Kasumi-1 (cell line): ENCODE measurements around the gene GPN3.
A peak's percentile ranks its signal among the peaks of the same experiment; 100 is the strongest.
"Not testable (repeated sequence)": the region's sequence is repeated elsewhere in the genome, so short reads cannot be mapped to it uniquely, and the experiment has no call there.

Experiments
- DNase-seq, 2 experiments: peaks; one replicate each; lab custom pipeline; 2025; lab: John Stamatoyannopoulos, UW

Gene GPN3

DNA sequence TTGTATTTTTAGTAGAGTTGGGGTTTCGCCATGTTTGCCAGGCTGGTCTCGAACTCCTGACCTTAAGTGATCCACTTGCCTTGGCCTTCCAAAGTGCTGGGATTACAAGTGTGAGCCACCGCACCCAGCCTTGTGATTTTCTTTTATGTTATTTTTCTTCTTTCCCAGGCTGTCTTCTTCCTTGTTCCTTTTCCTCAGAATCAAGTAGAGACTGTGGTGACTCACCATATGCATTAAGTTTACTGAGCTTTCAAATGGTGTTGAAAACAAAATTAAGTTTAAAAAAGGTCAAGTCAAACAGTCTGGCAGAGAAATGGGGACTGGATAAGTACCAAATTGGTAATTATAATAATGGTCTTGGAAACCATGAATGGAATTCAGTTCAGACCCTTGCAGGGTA is 23.6 kb downstream of the GPN3 start:
- DNase-seq = no peak

DNA sequence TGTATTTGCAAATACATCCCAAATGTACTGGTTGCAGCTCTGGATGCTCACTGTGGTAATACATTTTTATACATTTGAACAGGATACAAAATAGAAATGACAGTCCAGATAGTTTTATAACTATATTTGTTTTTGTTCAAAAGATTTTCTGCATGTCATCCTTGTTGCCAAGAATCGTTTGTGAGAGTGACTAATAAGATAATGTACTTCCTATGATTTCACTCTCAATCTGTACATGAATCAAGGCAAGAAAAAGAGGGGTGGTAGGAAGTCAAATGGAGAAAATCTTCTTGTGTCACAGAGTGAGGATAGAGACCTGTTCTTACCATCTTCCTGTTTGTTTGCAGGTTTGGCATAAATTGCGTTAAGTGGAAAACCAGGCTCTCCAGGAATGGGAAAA is 31.8 kb downstream of the GPN3 start:
- DNase-seq = no peak

DNA sequence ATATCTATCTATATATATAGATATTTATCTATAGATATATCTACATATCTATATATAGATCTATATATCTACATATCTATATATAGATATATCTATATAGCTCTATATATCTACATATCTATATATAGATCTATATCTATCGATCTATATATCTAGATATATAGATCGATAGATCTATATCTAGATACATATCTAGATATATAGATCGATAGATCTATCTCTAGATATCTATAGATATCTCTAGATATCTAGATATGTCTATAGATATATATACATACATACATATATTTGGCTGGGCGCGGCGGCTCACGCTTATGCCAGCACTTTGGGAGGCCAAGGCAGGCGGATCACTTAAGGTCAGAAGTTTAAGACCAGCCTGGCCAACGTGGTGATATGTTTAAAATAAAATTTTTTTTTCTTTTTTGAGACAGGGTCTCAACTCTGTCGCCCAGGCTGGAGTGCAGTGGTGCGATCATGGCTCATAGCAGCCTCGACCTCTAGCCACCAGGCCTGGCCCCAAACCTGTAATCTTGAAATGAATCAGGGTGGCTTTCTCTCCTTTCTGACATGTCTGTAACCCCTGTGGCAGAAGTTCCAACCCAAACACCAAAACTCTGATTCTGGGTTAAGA is 36.0 kb downstream of the GPN3 start:
- DNase-seq = no peak

DNA sequence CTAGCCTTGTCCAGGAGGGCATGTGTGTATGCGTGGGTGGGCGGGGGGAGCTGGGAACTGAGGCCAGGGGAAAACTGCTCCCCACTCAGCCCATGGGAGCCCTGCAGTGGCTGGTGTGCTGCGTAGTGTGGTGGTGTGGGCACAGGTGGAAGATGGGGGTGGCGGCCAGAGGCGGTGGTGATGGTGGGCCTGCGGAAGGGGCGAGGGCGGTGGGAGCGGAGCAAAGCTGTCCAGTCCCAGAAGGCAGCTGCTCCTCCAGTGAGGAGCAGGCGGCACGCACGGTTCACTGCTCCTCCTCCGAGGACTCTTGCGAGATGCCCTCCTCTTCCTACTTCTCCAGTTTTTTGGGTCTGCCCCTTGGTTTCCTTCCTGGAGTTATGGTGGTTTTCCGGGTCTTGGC is 38.4 kb downstream of the GPN3 start:
- DNase-seq = not testable (repeated sequence)

DNA sequence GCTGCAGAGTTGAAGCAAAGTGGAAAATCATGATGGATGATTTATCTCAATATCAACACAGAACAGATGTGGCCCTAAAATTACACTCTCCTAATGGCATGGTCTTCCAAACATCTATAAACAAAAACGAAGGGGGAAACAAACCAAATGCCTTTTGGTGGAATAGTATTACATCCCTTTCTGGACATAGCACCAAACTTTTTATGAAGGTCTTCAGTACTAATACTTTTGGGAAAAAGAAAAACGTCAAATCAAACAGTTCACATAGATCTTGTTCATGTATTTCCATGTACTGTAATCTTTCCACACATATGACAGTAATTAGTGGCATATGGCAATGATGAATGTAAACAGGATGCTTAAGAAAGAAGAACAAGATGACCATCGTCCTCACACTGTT is 41.7 kb downstream of the GPN3 start:
- DNase-seq = no peak

DNA sequence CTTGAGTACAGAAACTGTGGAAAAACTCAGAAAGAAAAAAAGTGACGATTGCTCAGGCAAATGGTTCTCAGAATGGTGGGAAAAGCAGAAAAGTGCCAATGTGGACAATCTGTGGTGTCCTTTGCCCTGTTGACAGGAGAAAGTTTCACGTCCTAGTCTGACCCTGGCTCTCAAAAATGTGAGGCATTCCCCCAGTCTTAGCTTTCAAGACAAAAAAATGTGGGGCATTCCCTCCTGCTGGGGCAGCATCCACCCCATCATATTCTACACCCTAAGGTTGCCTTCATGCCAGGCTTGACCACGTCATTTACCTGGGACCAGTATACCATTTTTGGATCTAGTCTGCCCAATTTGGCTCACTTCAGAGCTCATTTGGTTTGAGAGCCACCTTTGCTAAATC is 43.8 kb downstream of the GPN3 start:
- no peak for DNase-seq

DNA sequence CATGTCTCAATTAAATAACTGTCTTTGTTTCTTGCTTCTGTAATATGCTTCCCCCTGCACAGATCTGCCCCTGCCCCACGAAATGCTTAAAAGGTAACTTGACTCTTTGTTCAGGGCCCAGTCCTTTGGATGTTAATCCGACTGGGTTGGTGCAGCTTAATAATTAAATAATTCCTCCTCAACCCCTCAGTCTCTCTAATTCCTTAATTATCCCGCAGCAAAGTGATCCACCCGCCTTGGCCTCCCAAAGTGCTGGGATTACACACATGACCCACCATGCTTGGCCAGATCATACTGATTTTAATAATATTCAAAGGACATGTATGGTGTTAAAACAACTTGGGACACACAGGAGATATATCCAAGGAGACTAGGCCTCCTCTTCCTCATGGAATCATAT is 46.4 kb downstream of the GPN3 start:
- DNase-seq = no peak

DNA sequence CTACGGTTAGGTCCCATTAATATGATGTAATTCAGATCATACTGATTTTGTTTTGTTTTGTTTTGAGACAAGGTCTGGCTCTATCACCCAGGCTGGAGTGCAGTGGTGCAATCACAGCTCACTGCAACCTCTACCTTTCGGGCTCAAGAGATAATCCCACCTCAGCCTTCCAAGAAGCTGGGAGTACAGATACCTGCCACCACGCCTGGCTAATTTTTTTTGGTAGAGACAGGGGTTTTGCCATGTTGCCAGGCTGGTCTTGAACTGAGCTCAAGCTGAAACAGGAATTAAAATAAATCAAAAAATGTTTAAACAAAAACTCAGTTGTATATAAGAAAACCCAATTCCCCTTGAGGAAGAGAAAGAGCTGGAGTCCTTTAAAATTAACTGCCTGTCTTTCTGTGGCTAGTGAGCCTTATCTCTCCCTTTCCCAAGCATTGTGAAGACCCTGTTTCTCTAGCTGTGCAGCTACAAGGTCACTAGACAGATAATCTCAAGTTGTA is 46.8 kb downstream of the GPN3 start:
- no peak for DNase-seq

DNA sequence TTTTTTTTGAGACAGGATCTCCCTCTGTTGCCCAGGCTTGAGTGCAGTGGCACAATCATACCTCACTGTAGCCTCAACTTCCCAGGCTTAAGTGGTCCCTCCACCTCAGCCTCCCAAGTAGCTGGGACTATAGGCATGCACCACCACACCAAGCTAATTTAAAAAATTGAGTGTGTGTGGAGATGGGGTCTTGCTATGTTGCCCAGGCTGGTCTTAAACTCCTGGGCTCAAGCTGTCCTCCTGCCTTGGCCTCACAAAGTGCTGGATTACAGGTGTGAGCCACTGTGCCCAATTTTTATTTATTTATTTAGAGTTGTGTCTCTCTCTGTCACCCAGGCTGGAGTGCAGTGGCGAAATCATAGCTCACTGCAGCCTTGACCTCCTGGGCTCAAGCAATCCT is 47.4 kb downstream of the GPN3 start:
- not testable (repeated sequence) for DNase-seq

DNA sequence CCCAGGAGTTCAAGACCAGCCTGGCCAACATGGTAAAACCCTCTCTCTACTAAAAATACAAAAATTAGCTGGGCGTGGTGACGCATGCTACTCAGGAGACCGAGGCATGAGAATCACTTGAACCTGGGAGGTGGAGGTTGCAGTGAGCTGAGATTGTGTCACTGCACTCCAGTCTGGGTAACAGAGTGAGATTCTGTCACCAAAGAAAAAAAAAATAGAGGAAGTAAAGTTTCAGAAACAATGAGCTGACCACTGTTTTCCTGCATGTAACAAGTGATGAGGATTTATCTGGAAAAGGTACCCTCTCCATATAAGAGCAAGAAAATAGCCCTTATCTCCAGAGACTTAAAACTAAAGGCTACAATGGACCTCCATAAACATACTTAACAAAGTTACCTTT is 50.9 kb downstream of the GPN3 start:
- DNase-seq = peak; percentile 32 to 67

DNA sequence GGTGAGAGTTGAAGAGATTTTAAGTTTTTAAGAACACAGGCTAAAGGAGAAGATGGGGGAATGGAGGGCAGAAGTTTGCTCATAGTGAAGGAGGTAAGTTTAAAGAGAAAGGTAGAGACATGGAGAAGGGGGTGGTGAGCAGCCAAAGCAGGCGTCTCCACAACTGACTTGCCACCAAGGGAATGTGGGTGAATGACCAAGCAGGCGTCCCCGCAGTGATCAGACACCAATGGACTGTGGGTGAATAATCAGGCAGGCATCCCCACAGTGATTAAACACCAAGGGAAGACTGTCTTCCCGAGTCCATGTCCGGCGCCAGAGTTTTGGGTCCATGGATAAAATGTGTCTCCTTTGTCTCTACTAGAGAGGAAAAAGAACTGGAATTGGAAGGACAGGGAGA is 58.0 kb downstream of the GPN3 start:
- DNase-seq = not testable (repeated sequence)

DNA sequence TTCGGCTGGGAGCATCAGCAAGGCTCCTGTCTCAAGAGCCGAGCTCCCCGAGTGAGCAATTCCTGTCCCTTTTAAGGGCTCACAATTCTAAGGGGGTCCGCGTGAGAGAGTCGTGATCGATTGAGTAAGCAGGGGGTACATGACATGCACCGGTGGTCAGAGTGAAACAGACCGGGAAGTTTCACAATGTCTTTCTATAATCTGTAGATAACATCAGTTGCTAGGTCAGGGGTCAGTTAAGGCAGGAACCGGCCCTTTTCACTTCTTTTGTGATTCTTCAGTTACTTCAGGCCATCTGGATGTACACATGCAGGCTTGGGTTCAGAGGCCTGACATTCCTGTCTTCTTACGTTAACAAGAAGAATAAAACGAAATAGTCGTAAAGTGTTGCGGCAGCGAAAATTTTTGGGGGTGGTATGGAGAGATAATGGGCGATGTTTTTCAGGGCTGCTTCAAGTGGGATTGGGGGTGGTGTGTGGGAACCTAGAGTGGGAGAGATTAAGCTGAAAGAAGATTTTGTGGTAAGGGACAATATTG is 62.9 kb downstream of the GPN3 start:
- not testable (repeated sequence) for DNase-seq

DNA sequence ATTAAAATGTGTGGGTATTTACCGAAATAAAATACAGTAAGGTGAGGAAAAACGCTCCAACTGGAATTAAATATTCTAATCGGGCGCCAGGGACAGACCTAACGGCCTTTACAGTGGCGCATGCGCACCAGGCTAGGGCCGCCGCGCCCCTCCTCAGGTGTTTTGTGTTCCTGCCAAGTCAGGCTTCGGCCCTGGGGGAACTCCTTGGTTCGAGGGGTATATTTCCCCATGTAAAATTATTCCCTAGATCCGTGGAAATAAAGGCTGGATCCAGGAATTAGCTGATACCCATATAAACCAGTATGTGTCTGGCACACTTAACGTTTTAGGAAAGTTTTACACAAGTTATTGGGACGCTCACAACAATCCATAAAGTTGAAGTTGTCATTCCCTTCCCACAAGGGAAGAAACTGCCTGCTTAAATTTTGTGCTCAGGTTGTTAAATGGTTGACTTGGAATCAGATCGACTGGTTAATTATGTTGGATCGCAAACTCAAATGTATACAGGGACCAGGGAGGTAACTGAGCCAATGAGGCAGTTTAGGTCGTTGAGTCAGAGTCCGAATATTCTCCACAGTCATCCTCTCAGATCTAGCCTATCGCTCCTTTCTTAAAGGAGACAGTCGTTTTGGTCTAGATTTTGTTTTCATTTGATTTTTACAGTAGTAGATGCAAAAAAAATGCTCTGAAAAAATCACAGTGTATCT is 63.9 kb downstream of the GPN3 start:
- DNase-seq = peak; percentile 46 to 64

DNA sequence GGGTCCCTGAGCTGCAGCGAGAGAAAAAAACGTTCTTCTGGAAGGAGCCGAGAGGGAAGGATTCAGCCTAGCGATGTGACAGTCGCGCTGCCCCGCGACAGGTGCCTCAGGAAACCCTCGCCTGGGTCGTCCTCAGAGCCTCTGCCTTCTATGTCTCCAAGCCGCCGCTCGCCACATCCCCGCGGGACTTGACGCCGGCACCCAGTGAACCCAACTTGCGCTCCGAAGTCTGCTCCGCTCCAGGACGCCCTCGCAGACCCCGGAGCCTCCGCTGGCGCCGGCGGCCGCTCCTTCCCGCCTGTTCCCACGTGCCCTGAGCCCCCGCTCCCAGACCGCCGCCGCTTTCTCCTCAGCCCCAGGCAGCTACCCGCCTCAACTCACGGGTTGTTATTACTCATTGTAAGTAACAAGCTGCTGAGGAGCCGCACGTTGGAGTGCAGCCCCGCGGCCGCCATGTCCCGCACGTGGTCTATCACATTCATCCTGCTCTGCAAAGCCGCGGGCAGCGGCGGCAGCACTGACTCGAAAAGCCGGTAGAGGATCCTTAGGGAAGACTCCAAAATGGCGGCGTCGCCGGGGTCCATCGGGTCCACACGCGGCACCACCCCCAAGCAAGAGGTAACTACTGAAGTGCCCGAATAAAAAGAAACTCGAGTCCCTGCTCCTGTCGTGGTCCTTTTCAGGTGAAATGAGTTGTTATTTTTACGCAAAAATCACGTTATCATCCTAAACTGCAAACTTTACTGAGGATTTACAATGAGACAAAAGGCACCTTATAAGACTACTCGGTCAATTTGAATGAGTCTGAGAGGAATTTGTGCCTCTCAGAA is 64.7 kb downstream of the GPN3 start, which contains the start of gene ANAPC7:
Gene ANAPC7 (minus strand): TSS at position 563 of the 830 bp plus-strand sequence. CDS start 81 bp downstream, at position 482.
- DNase-seq = peak; percentile 86
